Peyer's patch (tissue), 4 donors: ENCODE results near the gene HJV. TPM values are rescaled to one million over a fixed set of nuclear protein-coding genes. Genes with fewer than 3 reads are reported as not detected.
A peak's percentile ranks its signal among the peaks of the same experiment; 100 is the strongest.
"Not testable (repeated sequence)": the region's sequence is repeated elsewhere in the genome, so short reads cannot be mapped to it uniquely, and the experiment has no call there.

ENCODE experiments used
- DNase-seq, 3 donors: peaks; one replicate each; pipeline ENCODE4 v3.0.0-alpha.2; 2017 to 2019
- H3K27ac ChIP-seq, 4 donors: fragments of 200-600 bp; sonication (generic); one replicate each; pipeline ENCODE4 v1.5.1; 2016 to 2019
- H3K27me3 ChIP-seq, 2 donors: fragments of 200-600 bp; sonication (generic); one replicate each; pipeline ENCODE4 v1.5.1; 2019
- H3K36me3 ChIP-seq, 3 donors: fragments of 200-600 bp; sonication (generic); one replicate each; pipeline ENCODE4 v1.5.1; 2016 to 2019
- H3K4me1 ChIP-seq, 4 donors: fragments of 200-600 bp; sonication (generic); one replicate each; pipeline ENCODE4 v1.5.1; 2016 to 2019
- H3K4me3 ChIP-seq, 4 donors: fragments of 200-600 bp; sonication (generic); 1 replicate in 3 of 4; 2 replicates in 1 of 4; pipeline ENCODE4 v1.5.1; 2016 to 2019; ENCODE audit warnings: mild to moderate bottlenecking in 1 of 4
- H3K9me3 ChIP-seq, 4 donors: fragments of 200-600 bp; sonication (generic); one replicate each; pipeline ENCODE4 v1.5.1; 2016 to 2019; ENCODE audit warnings: mild to moderate bottlenecking in 1 of 4
- POLR2A ChIP-seq, 2 donors: fragments of 450-650 bp; IDR thresholded peaks; one replicate each; pipeline ENCODE4 v1.5.1; 2017; ENCODE audit warnings: antibody characterized with exemption in 2 of 2, mild to moderate bottlenecking in 2 of 2, moderate library complexity in 2 of 2
- total RNA-seq, 4 donors: library from RNA; depleted of rRNA; stranded (reverse); fragments of >200 nt; gene quantifications; one replicate each; pipeline ENCODE4 v1.1.0, GENCODE V29; 2016
- TF ChIP-seq, protein P1 (sequence below), 6 experiments: fragments of 450-650 bp in 4 of 6; fragments of 200-600 bp in 2 of 6; sonication (generic) in 1 of 6; IDR thresholded peaks; one replicate each; pipeline ENCODE4 v1.5.1; 2017 to 2019; ENCODE audit warnings: antibody characterized with exemption in 6 of 6, mild to moderate bottlenecking in 3 of 6, moderate library complexity in 1 of 6

Gene HJV
- not detected for total RNA-seq

GRCh38 chr1:146021622-146022402 is at the start of gene HJV:
HJV (minus strand) TSS chr1:146021735; CDS start chr1:146020231, 1,504 bp downstream.
- Histone ChIP-seq H3K4me1 (peaks cover 0 to 10% (median 0%) of the 10 kb centered on the region in 4 donors), H3K4me3 (no peak within 1 kb of the TSS), H3K9me3 (no peaks in the 10 kb centered on the region), H3K27me3 (peaks cover 0 to 7% of the 10 kb centered on the region in 2 donors), H3K27ac (no peak within 1 kb of the TSS), H3K36me3 (no peaks in the 10 kb centered on the region)
- no peak for DNase-seq
- TF ChIP-seq POLR2A (IDR thresholded peaks at IDR 0.05), result no peak
- TF ChIP-seq, protein P1, sequence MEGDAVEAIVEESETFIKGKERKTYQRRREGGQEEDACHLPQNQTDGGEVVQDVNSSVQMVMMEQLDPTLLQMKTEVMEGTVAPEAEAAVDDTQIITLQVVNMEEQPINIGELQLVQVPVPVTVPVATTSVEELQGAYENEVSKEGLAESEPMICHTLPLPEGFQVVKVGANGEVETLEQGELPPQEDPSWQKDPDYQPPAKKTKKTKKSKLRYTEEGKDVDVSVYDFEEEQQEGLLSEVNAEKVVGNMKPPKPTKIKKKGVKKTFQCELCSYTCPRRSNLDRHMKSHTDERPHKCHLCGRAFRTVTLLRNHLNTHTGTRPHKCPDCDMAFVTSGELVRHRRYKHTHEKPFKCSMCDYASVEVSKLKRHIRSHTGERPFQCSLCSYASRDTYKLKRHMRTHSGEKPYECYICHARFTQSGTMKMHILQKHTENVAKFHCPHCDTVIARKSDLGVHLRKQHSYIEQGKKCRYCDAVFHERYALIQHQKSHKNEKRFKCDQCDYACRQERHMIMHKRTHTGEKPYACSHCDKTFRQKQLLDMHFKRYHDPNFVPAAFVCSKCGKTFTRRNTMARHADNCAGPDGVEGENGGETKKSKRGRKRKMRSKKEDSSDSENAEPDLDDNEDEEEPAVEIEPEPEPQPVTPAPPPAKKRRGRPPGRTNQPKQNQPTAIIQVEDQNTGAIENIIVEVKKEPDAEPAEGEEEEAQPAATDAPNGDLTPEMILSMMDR (IDR thresholded peaks at IDR 0.05), result no peak

GRCh38 chr1:146059148-146059547 is 37.6 kb upstream of the HJV start:
- DNase-seq, result not testable (repeated sequence)

DNA sequence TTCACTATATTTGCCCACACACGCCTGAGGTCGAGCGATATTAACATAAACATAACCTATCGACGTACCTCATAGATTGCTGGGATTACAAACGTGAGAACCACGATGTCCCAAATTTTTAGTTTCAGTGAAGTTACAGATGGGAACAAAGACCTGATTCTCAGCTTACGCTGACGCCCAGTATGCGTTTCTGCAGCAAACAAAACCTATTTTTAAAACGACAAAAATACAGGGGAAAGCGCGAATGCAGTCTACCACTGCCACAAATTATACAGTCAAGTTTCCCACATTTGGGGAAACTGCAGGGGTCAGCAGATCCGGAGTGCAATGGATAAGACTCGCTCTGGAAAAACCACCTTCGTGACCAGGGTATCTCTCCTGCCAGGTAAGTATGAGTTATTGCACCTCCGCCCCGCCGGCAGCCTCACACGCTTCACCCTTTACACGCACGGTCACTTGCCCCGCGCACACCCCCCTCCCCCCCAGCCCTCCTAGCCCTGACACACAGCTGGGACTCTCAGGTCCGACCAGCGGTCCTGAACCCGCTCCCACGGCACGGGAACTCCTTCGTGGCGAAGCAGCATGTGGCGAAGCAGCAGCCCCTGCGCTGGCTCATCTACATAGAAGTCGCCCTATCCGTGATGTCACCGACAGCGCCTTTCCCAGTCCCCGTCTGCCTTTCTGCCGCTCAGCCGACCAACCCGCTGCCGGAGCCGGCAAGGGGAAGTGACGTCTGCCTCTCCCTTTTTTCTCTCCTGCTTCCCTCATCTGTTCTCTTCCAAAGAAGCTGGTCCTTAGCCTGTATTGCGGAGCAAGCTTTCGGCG is 30.5 kb upstream of the HJV start:
- not testable (repeated sequence) for H3K4me1 ChIP-seq, H3K9me3 ChIP-seq, H3K36me3 ChIP-seq, H3K27me3 ChIP-seq
- Histone ChIP-seq H3K4me3 (peak overlapping the region; percentile 28 to 50 (median 40)), H3K27ac (peak overlapping the region; percentile 77 to 88 (median 86))
- peak; percentile 88 to 98 for TF ChIP-seq POLR2A (IDR thresholded peaks at IDR 0.05)
- DNase-seq, result peak; percentile 84 to 93 (median 85)

More at GRCh38 chr1:146059148-146059547, 37.6 kb upstream of the HJV start:
- not testable (repeated sequence) for H3K9me3 ChIP-seq, H3K27ac ChIP-seq, H3K4me3 ChIP-seq, H3K4me1 ChIP-seq, H3K27me3 ChIP-seq, H3K36me3 ChIP-seq

DNA sequence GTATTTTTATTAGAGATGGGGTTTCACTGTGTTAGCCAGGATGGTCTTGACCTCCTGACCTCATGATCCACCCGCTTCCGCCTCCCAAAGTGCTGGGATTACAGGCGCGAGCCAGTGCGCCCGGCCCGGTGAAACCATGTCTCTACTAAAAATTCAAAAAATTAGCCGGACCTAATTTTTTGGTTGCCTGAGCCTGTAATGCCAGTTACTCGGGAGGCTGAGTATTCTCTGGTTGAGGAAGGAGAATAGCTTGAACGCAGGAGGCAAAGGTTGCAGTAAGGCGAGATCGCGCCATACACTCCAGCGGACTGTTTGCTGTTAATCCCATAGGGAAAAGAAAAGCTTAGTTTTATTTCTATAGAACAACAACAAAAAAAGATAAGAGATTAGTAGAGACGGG is 29.9 kb upstream of the HJV start:
- H3K27me3 ChIP-seq, result no peaks in the 10 kb centered on the region
- H3K9me3 ChIP-seq, result no peaks in the 10 kb centered on the region
- no peaks in the 10 kb centered on the region for H3K36me3 ChIP-seq
- H3K4me1 ChIP-seq, result no peaks in the 10 kb centered on the region
- H3K4me3 ChIP-seq, result peak overlapping the region in 3 of 4 donors; percentile 28 to 50 (median 49)
- TF ChIP-seq, protein P1 (IDR thresholded peaks at IDR 0.05), result no peak
- no peak for TF ChIP-seq POLR2A (IDR thresholded peaks at IDR 0.05)
- peak overlapping the region; percentile 77 to 88 (median 86) for H3K27ac ChIP-seq
- peak in 1 of 3 donors; percentile 45 for DNase-seq

- not testable (repeated sequence) for H3K27ac ChIP-seq, H3K36me3 ChIP-seq, H3K27me3 ChIP-seq, DNase-seq, H3K4me1 ChIP-seq, H3K4me3 ChIP-seq, H3K9me3 ChIP-seq
Observed at GRCh38 chr1:146050652-146050963, 29.1 kb upstream of the HJV start.

- not testable (repeated sequence) for H3K27ac ChIP-seq, H3K36me3 ChIP-seq, H3K27me3 ChIP-seq, DNase-seq, H3K4me3 ChIP-seq, H3K4me1 ChIP-seq, H3K9me3 ChIP-seq
Observed at GRCh38 chr1:146049866-146050651, 28.5 kb upstream of the HJV start.

- H3K4me1 ChIP-seq, result no peaks in the 10 kb centered on the region
- H3K4me3 ChIP-seq, result no peak overlapping the region
- no peaks in the 10 kb centered on the region for H3K9me3 ChIP-seq
- H3K27me3 ChIP-seq, result no peaks in the 10 kb centered on the region
- no peak overlapping the region for H3K27ac ChIP-seq
- DNase-seq, result no peak
- TF ChIP-seq POLR2A (IDR thresholded peaks at IDR 0.05), result no peak
- TF ChIP-seq, protein P1 (IDR thresholded peaks at IDR 0.05), result no peak
- no peaks in the 10 kb centered on the region for H3K36me3 ChIP-seq
Observed at GRCh38 chr1:146049436-146049835, 27.9 kb upstream of the HJV start.

DNA sequence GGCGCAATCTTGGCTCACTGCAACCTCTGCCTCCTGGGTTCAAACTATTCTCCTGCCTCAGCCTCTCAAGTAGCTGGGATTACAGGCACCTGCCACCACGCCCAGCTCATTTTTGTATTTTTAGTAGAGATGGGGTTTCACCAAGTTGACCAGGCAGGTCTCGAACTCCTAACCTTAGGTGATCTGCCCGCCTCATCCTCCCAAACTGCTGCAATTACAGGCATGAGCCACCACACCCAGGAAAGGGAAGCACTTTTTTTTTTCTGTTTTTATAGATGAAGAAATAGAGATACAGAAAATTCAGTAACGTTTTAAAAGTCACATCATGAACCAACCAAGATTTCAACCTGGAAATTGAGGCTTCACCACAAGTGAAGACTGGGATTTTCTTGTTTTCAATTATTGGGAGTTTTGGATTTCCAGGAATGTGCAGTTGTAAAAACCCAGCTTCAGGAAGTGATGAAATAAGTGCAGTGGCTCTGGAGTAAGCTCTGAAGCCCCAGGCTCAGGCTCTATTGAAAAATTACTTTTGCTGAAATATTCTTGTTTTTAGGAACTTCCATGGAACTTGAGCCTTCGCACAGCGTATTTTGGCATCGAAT is 27.1 kb upstream of the HJV start:
- not testable (repeated sequence) for H3K9me3 ChIP-seq, H3K27me3 ChIP-seq, H3K4me1 ChIP-seq, H3K27ac ChIP-seq, H3K36me3 ChIP-seq, DNase-seq, H3K4me3 ChIP-seq
